HG03135 (cell line): ENCODE results near the gene ERVK3-1.
"Not testable (repeated sequence)": the region's sequence is repeated elsewhere in the genome, so short reads cannot be mapped to it uniquely, and the experiment has no call there.

ENCODE experiments used
- ATAC-seq: cut with Tn5 transposase; IDR thresholded peaks from one replicate; pipeline ENCODE4 v1.9.1; 2021; ENCODE audit warnings: mild to moderate bottlenecking, moderate library complexity; ENCODE audit not compliant: unreplicated experiment

ERVK3-1 gene, protein sequence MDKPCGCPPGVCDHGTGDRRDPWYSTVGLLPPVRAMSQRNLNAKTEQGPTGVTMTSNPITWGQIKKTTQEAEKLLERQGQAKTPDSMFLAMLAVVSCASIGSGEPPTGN

GRCh38 chr19:58305065-58305931 is at the start of gene ERVK3-1:
Gene ERVK3-1 (plus strand): TSS chr19:58305377. CDS start chr19:58312169, 6,792 bp downstream.
- ATAC-seq = peak; percentile 97

DNA sequence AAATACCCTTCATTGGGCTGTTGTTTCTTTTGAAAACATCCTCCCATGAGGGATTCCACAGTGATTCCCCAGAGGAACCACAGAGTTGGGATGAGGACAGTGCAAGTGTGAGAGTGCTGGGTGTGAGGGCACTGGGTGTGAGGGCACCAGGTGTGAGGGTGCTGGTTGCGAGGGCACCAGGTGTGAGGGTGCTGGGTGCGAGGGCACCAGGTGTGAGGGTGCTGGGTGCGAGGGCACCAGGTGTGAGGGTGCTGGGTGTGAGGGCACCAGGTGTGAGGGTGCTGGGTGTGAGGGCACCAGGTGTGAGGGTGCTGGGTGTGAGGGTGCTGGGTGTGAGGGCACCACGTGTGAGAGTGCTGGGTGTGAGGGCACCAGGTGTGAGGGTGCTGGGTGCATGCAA is 46.9 kb upstream of the ERVK3-1 start:
- not testable (repeated sequence) for ATAC-seq

- ATAC-seq = no peak
Measured at GRCh38 chr19:58261600-58261967, 43.6 kb upstream of the ERVK3-1 start.

DNA sequence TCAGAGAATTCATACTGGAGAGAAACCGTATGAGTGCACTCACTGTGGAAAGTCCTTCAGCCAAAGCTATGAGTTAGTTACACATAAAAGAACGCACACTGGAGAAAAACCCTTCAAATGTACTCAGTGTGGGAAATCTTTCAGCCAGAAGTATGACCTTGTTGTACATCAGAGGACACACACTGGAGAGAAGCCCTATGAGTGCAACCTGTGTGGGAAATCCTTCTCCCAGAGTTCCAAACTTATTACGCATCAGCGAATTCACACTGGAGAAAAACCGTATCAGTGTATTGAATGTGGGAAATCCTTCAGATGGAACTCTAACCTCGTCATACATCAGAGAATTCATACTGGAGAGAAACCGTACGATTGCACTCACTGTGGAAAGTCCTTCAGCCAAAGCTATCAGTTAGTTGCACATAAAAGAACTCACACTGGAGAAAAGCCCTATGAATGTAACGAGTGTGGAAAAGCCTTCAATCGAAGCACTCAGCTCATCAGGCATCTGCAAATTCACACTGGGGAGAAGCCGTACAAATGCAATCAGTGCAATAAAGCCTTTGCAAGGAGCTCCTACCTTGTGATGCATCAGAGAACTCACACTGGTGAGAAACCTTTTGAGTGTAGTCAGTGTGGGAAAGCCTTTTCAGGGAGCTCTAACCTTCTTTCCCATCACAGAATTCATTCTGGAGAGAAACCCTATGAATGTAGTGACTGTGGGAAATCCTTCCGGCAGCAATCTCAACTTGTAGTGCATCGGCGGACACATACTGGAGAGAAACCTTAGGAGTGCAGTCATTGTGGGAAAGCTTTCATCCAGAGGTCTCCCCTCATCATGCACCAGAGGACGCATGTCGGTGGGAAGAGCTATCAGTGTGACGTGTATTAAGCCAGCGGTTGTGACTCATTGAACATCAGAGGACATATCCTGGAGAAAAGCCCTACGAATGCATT is 42.9 kb upstream of the ERVK3-1 start:
- ATAC-seq = no peak

DNA sequence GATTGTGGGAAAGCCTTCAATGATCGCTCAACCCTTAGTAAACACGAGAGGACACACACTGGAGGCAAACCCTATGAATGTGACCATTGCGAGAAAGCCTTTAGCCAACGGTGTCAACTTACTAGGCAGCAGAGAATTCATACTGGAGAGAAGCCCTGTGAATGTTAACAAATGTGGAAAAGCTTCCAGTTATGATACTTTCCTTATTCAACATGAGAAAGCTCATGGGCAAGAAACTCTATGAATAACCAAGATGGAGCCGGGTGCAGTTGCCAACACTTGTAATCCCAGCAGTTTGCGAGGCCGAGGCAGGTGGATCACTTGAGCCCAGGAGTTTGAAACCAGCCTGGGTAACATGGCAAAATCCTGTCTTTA is 42.3 kb upstream of the ERVK3-1 start:
- ATAC-seq = no peak

- ATAC-seq = no peak
Measured at GRCh38 chr19:58265100-58265499, 40.1 kb upstream of the ERVK3-1 start.

DNA sequence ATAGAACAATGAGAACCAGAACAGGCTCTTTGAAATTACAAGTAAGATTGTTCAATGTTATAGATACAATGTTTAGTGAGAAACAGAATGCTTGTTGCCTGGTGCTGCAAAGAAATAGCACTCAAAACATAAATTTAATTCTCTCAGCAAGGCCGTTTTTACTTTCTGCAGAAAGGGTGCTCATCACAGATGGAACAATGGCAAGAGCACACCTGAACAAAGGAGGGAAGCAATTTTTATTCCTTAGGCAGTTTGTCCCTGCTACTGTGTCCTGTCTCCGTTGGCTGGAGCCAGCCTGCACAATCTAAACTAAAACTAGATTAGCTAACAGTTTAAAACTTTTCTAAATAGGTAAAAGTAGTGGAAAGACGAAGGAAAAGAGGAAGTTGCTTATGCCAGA is 36.8 kb upstream of the ERVK3-1 start:
- no peak for ATAC-seq

DNA sequence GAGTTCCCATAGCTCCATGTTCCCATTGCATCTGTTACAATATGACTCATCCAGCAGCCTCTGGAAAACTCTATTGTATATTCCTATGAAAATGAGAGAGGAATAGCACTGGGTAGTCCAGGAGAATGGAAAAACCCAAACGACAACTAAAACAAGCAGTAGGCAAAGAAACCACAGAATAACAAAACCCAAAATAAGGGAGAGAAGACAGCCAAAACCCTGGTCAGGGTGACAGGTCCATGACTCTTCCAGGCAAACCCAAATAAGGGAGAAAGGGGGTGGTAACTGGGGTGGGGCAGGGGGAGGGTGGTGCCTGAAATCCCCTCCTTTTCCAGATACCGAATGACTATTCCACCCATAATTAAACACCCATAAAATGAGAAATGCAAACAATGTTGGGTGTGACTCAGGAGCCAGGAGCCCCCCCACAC is 30.4 kb upstream of the ERVK3-1 start:
- no peak for ATAC-seq

- no peak for ATAC-seq
Measured at GRCh38 chr19:58275564-58275963, 29.6 kb upstream of the ERVK3-1 start.

DNA sequence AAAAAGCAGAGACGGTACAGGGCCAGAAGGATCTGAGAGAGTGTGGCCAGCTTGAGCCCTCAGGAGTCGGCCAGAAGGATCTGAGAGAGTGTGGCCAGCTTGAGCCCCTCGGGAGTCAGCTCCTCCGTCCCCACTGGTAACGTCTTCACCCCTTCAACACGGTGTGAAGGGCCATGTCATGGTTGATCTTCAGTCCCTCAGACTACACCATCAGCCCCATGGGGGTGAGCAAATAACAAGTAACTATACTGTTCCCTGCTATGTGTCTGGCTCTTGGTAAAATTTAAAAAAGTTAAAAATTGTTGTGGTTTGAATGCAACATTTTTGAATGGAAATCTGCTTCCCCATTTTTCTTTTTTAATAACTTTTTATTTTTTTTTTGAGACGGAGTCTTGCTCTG is 28.0 kb upstream of the ERVK3-1 start:
- ATAC-seq = no peak

- ATAC-seq = peak; percentile 14
Measured at GRCh38 chr19:58277748-58278540, 27.2 kb upstream of the ERVK3-1 start.

GRCh38 chr19:58278541-58279041 is 26.6 kb upstream of the ERVK3-1 start, which contains the start of gene ZNF8:
Gene ZNF8 (plus strand): TSS chr19:58278955. CDS start chr19:58279082, 127 bp downstream.
- peak; percentile 92 for ATAC-seq

GRCh38 chr19:58279042-58279924 is 25.9 kb upstream of the ERVK3-1 start:
- peak; percentile 33 for ATAC-seq

DNA sequence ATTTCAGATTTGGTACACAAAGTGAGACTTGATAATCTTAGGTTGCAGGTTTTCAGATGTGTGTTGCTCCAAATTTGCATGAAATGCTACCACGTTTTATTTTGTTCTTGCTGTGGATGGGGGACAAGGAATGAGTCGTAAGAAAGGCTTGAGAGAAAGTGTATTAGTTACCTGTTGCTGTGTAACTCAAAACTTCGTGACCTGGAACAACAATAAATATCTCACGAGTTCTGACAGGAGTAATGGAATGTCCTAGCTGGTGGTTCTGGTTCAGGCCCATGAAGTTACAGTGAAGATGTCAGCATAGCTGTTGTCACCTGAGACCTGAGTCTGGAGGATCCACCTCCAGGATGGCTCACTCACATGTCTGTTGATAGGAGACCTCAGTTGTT is 25.3 kb upstream of the ERVK3-1 start:
- ATAC-seq = no peak

GRCh38 chr19:58284199-58284598 is 21.0 kb upstream of the ERVK3-1 start:
- no peak for ATAC-seq

GRCh38 chr19:58291943-58292342 is 13.2 kb upstream of the ERVK3-1 start:
- no peak for ATAC-seq

- no peak for ATAC-seq
Measured at GRCh38 chr19:58294743-58295374, 10.3 kb upstream of the ERVK3-1 start.

DNA sequence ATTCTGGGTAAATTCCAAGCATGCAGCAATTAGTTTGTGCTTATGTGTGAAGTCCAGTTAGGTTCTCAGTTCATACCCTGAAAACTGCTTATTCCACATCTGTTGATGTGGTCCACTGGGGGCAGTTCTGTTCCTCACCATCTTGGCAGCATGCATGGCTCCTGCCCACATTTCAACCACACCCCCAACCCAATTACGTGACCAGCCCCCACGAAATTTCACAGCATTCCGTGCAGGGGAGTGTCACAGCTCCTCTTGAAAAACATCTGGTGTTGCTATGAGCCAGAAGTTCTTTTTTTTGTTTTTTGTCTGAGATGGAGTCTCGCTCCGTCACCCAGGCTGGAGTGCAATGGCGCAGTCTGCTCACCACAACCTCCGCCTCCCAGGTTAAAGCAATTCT is 9.1 kb upstream of the ERVK3-1 start:
- no peak for ATAC-seq

DNA sequence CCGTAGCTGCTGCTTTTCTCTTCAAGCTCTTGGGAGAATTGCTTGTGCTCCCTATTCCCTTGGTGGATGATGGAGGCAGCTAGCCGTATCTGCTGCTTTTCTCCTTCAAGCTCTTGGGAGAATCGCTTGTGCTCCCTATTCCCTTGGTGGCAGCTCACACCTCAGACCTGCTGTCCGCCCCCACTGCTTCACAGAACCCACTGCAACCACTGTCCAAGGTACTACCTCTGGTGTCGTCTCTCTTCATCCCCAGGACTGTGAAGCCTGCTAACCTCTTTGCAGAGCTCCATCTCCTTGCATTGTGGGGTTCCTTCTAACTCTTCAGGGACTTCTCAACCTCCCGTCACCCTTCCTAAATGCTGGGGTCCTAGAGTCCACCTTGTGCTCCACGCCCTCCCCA is 4.6 kb upstream of the ERVK3-1 start:
- ATAC-seq = no peak
